ENCODE results near the gene FXYD6.

The FXYD6 gene

DNA sequence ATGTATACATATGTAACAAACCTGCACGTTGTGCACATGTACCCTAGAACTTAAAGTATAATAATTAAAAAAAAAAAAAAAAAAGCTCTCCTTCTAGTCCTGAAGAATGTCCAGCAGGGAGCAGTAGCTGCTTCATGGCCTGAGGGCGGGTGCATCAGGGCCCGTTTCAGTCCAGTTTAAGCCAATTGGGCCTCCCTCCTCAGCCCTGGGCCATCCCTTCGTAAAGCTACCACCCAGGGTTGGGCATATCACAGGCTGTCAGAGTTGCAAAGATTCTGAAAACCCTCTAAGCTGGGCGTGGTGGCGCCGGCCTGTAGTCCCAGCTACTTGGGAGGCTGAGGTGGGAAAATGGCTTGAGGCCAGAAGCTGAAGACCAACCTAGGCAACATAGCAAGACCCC lies 47.3 kb upstream of the FXYD6 start:
- Histone ChIP-seq H3K27me3 (ENCODE audit: insufficient read depth, poor library complexity, severe bottlenecking) (no peaks in the 10 kb centered on the region), H3K27ac (replicated peaks) (no peak overlapping the region), H3K4me3 (replicated peaks; ENCODE audit: insufficient read depth, low read length) (no peak overlapping the region)
- TF ChIP-seq, protein P1, sequence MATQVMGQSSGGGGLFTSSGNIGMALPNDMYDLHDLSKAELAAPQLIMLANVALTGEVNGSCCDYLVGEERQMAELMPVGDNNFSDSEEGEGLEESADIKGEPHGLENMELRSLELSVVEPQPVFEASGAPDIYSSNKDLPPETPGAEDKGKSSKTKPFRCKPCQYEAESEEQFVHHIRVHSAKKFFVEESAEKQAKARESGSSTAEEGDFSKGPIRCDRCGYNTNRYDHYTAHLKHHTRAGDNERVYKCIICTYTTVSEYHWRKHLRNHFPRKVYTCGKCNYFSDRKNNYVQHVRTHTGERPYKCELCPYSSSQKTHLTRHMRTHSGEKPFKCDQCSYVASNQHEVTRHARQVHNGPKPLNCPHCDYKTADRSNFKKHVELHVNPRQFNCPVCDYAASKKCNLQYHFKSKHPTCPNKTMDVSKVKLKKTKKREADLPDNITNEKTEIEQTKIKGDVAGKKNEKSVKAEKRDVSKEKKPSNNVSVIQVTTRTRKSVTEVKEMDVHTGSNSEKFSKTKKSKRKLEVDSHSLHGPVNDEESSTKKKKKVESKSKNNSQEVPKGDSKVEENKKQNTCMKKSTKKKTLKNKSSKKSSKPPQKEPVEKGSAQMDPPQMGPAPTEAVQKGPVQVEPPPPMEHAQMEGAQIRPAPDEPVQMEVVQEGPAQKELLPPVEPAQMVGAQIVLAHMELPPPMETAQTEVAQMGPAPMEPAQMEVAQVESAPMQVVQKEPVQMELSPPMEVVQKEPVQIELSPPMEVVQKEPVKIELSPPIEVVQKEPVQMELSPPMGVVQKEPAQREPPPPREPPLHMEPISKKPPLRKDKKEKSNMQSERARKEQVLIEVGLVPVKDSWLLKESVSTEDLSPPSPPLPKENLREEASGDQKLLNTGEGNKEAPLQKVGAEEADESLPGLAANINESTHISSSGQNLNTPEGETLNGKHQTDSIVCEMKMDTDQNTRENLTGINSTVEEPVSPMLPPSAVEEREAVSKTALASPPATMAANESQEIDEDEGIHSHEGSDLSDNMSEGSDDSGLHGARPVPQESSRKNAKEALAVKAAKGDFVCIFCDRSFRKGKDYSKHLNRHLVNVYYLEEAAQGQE (IDR thresholded peaks at IDR 0.05; ENCODE audit: insufficient replicate concordance, low read depth) = no peak
- no peak for TF ChIP-seq SPI1 (IDR thresholded peaks at IDR 0.05; ENCODE audit: borderline replicate concordance, low read depth)
- TF ChIP-seq POLR2AphosphoS5 (IDR thresholded peaks at IDR 0.05; ENCODE audit: low read depth) = no peak
- DNase-seq (ENCODE audit: low read depth in 1 of 2, low spot score in 1 of 2) = no peak

GRCh38 chr11:117923275-117923674 lies 46.8 kb upstream of the FXYD6 start:
- H3K27me3 ChIP-seq (ENCODE audit: insufficient read depth, poor library complexity, severe bottlenecking) = no peaks in the 10 kb centered on the region
- no peak for DNase-seq (ENCODE audit: low read depth in 1 of 2, low spot score in 1 of 2)
- no peak overlapping the region for H3K27ac ChIP-seq (replicated peaks)
- H3K4me3 ChIP-seq (replicated peaks; ENCODE audit: insufficient read depth, low read length) = no peak overlapping the region
- no peak for TF ChIP-seq GABPA (IDR thresholded peaks at IDR 0.05; ENCODE audit: low read depth)
- TF ChIP-seq SPI1 (IDR thresholded peaks at IDR 0.05; ENCODE audit: borderline replicate concordance, low read depth) = no peak
- TF ChIP-seq CTCF (IDR thresholded peaks at IDR 0.05; ENCODE audit: insufficient read depth, low read length) = no peak
- no peak for TF ChIP-seq POLR2AphosphoS5 (IDR thresholded peaks at IDR 0.05; ENCODE audit: low read depth)
- TF ChIP-seq, protein P1 (IDR thresholded peaks at IDR 0.05; ENCODE audit: insufficient replicate concordance, low read depth) = no peak

GRCh38 chr11:117921893-117922292 lies 45.4 kb upstream of the FXYD6 start:
- TF ChIP-seq, protein P1 (IDR thresholded peaks at IDR 0.05; ENCODE audit: insufficient replicate concordance, low read depth) = no peak
- no peak for TF ChIP-seq GABPA (IDR thresholded peaks at IDR 0.05; ENCODE audit: low read depth)
- TF ChIP-seq POLR2AphosphoS5 (IDR thresholded peaks at IDR 0.05; ENCODE audit: low read depth) = no peak
- no peak for TF ChIP-seq CTCF (IDR thresholded peaks at IDR 0.05; ENCODE audit: insufficient read depth, low read length)
- no peak for TF ChIP-seq SPI1 (IDR thresholded peaks at IDR 0.05; ENCODE audit: borderline replicate concordance, low read depth)
- H3K27me3 ChIP-seq (ENCODE audit: insufficient read depth, poor library complexity, severe bottlenecking) = no peaks in the 10 kb centered on the region
- no peak for DNase-seq (ENCODE audit: low read depth in 1 of 2, low spot score in 1 of 2)
- H3K4me3 ChIP-seq (replicated peaks; ENCODE audit: insufficient read depth, low read length) = no peak overlapping the region
- H3K27ac ChIP-seq (replicated peaks) = no peak overlapping the region
